OCI-LY1 (cell line): ENCODE results near the gene ABT1.

Source experiments
- CTCF ChIP-seq: fragments of 200-600 bp; sonication (generic), shearing (Covaris generic); IDR thresholded peaks from 2 replicates; pipeline ENCODE4 v1.5.1; 2017; ENCODE audit warnings: mild to moderate bottlenecking, antibody characterized with exemption, low read length, moderate library complexity, mixed read lengths
- EZH2 ChIP-seq: fragments of 200-600 bp; sonication (generic), shearing (Covaris generic); IDR thresholded peaks from 2 replicates; pipeline ENCODE4 v1.8.0; 2017; ENCODE audit warnings: borderline replicate concordance, mixed run types, mild to moderate bottlenecking, antibody characterized with exemption, low read length, moderate library complexity, mixed read lengths

- TF ChIP-seq CTCF = no peak
- TF ChIP-seq EZH2 = no peak
Observed at GRCh38 chr6:26553264-26553634, 43.5 kb upstream of the ABT1 start.
